NOMO-1 treated with dmso at 0.1 percent for 144 hours (cell line): ENCODE data around the gene VAMP1.
"Not testable (repeated sequence)": the region's sequence is repeated elsewhere in the genome, so short reads cannot be mapped to it uniquely, and the experiment has no call there.

Source experiments
- DNase-seq: peaks from one replicate; lab custom pipeline; 2025; ENCODE audit not compliant: unreplicated experiment; lab: John Stamatoyannopoulos, UW

VAMP1 gene

DNA sequence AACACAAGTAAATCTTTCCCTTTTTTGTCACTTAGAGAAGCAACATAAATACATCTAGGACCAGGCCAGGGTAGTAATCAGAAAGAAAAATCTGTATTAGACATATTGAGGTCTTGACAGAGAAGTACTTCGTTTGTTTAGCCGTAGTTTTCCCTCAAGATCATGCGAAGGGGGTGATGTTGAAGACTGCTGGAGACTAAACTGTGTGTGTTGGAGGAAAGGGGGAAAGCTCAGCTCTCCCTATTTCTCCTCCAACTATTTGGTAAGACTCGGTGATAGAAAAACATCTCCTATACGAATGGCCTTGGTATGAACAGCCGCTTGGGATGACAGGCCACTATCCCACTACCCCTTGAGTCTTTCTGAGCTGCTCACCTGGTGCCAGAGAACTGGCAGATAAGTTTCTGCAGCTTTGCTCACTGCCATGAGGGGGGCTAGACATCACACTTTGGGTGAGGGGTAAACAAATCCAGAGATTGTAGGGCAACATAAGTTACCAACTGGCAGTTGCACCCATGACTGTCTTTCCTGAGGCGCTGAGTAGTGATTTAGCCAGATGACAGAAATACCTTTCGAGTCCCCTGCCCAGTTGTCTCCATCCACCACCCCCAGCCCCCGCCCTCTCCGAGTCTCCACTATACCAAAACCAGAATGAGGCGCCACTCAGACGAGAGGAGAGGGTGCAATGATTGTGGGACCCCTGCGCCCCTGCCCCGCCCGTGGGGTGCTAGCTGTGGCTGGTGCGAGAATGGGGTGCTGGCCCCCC lies 685 bp downstream of the VAMP1 start:
- DNase-seq, result no peak

DNA sequence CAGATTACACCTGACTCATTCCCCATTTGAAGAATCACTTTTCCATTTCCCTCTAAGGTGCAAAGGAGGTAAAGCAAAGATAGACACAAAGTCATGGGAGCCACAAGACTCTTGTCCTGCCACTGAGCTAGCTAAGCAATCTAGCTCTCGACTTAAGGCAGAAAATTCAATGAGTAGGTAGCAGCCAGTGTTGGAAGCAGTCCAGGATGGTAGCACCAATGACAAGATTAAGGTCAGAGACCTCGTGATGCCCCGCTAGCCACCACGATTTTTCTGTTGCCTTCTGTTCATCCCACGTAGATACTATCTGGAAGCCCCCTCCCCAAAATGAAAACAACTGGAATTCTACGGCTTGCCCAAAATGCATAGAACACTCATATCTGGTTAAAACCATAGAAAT lies 1.4 kb downstream of the VAMP1 start:
- DNase-seq, result no peak

DNA sequence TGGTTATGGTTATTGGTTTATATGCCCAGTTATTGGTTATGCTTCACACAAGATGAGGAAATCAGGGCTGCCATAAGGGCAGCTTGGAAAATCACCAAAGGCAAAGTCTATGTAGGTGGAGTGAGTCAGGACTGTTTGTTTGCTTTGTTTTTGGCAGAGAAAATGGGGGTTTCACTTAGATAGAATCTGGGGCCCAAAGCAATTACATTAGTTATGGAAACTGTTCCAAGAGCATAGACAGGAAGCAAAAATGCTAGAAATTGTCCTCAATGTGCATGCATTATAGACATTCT lies 2.2 kb downstream of the VAMP1 start:
- no peak for DNase-seq

DNA sequence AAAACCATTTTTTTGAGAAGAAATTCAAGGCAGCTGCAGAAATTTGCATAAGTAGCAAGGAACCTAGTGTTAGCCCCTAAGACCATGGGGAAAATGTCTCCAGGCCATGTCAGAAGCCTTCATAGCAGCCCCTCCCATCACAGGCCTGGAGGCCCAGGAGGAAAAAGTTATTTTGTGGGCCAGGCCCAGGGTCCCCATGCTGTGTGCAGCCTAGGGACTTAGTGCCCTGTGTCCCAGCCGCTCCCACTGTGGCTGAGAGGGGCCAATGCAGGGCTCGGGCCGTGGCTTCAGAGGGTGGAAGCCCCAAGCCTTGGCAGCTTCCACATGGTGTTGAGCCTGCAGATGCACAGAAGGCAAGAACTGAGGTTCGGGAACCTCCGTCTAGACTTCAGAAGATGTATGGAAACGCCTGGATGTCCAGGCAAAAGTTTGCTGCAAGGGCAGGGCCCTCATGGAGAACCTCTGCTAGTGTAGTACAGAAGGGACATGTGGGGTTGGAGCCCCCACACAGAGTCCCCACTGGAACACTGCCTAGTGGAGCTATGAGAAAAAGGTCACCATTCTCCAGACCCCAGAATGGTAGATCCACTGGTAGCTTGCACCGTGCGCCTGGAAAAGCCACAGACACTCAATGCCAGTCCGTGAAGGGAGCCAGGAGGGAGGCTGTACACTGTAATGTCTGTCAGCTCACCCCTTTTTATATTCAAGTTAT lies 2.8 kb downstream of the VAMP1 start:
- not testable (repeated sequence) for DNase-seq

DNA sequence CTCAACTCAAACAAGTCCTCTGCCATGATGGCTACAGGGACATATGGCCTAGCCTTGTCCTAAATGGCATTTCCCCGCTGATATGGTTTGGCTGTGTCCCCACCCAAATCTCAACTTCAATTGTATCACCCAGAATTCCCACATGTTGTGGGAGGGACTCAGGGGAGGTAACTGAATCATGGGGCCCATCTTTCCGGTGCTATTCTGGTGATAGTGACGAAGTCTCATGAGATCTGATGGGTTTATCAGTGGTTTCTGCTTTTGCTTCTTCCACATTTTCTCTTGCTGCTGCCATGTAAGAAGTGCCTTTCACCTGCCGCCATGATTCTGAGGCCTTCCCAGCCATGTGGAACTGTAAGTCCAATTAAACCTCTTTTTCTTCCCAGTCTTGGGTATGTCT lies 3.7 kb downstream of the VAMP1 start:
- not testable (repeated sequence) for DNase-seq

DNA sequence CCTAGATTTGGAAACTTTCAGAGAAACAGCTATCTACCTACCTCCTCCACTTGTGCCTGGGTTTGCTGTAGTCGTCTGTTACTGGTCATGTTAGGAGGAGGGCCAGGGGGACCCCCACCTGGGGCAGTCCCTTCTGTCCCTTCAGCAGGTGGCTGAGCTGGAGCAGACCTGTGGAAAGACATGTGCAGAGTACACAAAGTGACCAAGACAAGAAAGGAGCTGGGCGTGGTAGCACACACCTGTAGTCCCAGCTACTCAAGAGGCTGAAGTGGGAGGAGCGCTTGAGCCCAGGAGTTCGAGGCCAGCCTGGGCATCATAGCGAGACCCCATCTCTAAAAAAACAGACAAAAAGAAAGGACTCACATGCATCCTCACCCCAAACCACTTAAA lies 4.3 kb downstream of the VAMP1 start:
- DNase-seq, result no peak

DNA sequence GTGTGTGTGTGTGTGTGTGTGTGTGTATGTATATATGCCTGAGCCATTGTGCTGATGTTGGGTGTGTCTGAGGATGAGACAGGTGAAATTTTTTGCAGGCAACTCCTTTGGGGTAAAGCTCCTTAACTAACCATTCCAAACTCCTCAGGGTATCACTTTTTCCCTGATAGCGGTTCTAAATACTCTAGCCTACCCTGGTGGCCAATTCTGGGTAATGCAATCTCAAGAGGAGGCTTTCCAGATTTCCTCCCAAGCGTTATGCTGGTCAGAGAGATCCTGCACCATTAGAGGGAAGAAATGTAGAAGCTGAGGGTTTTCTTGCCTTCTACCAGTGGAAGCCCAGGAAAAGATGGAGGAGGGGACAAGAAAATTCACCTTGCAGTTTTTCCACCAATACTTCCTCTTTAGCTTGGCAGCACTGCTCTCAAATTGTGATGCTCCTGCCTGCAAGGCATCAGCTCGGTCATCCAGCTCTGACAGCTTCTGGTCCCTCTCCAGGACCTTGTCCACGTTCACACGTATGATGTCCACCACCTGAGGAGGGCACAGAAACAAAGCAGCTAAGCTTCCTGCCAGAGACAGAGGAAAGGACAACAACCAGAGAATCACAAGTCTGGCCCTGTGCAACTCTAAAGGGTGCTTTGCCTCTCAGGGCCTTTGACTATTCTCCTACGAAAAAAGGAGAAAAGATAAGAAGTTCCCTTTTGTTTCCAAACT lies 4.9 kb downstream of the VAMP1 start:
- no peak for DNase-seq

DNA sequence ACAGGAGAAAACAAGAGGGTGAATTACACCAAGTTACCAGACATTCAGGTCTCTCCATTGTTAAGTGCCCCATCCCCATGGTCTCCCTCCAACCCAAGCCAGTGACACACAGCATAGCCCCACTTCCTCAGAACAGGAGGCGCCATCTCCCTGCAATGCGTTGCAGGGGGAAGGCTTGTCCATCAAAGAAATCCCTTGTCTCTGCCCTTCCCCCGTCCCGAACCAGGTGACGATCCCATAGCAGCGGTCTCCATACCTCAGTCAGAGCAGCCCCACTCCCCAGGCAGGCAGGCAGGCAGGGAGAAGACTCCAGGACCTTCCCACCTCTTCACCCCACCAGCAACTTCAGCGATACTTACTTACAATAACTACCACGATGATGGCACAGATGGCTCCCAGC lies 5.9 kb downstream of the VAMP1 start:
- DNase-seq, result no peak

DNA sequence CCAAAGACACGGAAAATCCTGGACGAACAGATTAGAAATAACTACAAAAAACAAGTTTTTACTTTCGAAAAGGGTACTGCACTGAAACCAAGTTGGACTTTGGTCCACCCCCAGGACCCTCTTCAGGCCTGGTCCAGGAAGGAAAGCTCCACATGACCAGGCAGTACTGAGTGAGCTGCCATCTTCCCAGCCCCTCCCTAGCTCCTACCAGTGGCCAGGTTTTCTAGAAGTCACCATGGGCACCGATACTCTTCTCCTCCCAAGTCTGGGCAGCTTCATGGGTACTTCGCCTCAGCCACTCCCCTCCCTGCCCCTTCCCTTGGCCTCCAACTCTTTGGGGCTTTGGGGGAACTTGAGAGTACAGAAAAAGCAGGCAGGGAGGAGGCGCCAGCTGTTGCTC lies 6.6 kb downstream of the VAMP1 start:
- no peak for DNase-seq

DNA sequence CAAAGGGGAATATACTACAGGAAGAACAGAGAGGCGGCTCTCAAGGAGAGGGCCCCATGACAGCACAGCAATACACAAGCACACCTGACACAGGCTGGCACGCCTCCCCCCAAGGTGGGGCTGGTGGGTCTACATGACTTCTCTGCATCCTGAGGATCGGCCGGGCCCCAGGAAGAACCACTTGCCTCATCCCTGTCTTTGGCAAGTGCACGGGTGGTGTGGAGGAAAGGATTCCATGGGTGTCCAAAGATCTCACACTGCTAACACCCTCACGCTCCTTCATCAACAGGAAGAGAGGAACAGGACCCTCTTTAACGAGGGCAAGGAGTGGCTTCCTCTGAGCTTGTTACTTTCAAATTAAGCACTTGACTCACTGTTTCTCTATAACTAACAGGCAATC lies 7.3 kb downstream of the VAMP1 start:
- no peak for DNase-seq

DNA sequence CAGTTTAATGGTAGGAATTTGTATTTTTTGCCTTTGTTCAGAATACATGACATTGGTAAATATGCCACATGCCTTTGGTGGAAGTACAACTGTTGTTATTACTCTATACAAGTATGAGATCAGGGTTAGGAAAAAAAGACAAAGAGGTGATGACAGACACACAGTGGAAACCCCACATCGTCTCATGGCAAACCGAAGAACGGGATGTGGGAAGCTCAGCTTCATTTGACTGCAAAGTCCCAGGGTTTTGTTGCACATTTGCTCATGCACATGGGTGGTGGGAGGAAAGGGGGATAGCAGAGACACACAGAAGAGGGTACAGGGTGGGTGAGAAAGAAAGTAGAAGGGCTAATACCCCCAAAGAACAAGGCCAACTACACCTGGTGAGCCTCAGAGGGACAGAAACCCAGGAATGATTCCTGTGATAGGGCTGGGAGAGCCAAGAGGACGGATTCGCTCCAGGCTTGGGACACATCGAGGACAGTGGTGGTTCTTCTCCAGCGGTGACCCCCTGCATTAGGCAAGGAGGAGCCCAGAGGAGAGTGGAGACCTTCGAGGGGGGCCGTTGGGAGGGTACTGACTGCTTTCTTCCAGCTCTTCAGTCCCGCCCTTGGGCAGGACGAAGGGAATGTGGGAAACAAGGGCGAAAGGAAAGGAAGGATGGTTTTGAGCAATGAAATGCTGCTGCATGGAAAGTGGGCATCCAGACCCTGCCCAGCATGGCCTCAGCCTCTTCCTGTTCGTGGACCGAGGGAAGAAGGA lies 8.1 kb downstream of the VAMP1 start:
- DNase-seq, result no peak

DNA sequence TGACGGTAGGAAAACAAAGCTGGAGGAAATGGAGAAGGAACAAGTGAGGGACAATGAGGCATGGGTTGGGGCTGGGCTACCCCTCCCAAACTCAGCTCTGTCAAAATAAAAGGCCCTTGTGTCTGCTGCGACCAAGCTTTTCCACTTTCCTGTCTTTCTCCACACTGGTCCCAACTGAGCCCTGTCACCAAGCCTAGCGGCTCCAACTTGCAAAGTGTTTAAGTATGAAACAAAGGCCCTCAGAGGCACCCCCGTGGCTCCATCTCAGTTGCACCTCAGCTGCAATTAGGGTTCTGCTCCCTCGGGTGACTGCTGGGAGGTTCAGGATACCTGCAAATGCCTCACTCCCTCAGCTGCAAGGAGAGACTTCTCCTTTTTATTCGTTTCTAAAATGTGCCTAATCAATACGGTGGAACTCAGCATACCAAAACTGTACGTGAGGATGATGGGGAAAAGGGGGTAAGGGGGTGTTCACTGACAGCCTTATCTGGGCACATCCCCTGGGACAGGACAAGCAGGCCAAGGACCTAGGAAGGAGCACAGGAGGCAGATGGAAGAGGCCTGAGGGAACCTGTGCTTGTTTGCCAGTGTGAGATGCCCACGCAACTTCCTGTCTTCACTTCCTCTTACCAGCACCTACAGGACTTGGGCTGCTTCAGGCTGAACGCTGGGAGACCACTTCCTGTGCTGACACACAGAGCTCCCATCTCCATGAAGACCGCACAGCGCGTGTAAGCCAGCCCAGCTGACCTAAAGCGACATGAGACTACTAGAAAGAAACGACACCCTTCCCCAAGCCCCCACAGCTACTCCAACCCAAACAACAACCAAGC lies 8.9 kb downstream of the VAMP1 start:
- DNase-seq, result peak; percentile 93

DNA sequence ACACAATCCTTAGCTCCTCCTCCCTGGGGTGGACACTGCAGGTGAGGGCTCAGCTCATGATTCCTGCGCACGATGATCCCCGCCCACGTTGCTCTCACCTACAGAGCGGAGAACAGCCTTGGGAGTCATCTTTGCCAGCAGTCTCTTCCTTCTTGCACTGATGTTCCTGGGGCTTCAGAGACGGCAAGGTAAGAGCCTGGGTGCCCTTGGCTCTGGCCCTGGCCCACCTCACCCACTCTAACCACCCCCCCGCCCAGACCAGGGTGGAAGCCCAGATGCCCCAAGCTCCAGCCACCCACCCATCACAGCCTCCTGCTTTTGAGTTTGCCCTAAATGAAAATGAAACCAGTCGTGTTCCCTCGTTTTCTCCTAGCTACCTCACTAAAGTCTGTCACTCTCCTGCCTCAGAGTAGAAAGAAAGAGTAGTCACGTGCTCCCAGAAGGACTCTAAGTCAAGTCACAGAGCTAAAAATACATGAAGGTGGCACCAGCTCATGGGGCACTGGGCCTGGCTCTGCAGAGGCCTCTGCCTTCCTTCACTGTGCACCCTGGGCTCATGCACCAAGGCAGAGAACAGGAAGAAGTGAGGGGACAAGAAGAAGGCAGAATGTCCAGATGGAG lies 9.6 kb downstream of the VAMP1 start:
- no peak for DNase-seq

DNA sequence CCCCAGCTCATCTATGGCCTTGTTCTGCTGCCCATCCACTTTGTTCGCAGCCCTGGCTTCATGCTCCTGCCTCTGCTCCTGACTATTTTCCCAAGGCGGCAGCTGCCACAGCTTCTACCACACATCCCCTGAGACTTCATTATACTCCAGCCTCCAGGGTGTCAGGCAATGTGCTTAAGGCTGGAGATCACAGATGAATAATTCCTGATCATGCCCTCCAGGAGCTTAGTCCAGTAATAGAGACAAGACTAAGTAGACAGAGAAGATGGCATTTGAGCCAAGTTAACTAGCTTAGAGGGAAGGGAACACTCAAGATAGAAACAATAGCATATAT lies 11.5 kb downstream of the VAMP1 start:
- DNase-seq, result no peak

DNA sequence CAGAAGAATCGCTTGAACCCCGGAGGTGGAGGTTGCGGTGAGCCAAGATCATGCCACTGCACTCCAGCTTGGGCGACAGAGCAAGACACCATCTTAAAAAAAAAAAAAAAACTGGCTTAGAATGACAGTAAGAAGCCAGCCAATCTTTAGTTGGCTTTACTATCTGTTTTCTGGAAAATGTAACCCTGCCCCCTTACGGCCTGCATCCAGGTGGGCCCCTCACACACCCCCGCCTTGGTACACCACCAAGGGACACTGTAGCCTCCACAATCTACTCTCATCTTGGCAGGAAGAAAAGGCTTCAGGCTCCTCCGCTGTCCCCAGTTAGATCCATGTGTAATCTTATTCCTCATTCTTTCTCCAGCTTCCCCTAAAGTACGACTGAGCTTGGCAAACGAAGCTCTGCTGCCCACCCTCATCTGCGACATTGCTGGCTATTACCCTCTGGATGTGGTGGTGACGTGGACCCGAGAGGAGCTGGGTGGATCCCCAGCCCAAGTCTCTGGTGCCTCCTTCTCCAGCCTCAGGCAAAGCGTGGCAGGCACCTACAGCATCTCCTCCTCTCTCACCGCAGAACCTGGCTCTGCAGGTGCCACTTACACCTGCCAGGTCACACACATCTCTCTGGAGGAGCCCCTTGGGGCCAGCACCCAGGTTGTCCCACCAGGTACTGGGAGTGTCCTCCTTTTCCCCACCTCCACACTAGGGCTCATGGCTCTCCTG lies 12.0 kb downstream of the VAMP1 start:
- no peak for DNase-seq

DNA sequence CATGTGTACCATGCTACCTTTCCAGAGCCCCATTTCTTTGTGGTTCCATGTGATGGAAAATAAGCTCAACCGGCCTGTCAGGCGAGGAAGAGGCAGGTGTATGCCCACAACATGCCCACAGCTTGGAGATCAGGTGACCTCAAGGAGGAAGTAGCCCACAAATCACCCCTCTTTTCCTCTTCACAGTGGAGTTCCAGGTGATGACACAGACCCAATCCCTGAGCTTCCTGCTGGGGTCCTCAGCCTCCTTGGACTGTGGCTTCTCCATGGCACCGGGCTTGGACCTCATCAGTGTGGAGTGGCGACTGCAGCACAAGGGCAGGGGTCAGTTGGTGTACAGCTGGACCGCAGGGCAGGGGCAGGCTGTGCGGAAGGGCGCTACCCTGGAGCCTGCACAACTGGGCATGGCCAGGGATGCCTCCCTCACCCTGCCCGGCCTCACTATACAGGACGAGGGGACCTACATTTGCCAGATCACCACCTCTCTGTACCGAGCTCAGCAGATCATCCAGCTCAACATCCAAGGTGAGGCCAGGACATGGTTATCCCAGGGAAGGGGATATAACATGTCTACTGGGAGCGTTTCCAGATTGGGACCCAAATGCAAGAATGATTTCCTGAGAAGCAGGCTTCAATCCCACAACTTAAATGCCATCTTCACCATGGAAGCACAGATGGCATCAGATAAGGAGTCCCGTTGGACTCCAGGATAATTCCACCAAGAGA lies 13.1 kb downstream of the VAMP1 start:
- no peak for DNase-seq

DNA sequence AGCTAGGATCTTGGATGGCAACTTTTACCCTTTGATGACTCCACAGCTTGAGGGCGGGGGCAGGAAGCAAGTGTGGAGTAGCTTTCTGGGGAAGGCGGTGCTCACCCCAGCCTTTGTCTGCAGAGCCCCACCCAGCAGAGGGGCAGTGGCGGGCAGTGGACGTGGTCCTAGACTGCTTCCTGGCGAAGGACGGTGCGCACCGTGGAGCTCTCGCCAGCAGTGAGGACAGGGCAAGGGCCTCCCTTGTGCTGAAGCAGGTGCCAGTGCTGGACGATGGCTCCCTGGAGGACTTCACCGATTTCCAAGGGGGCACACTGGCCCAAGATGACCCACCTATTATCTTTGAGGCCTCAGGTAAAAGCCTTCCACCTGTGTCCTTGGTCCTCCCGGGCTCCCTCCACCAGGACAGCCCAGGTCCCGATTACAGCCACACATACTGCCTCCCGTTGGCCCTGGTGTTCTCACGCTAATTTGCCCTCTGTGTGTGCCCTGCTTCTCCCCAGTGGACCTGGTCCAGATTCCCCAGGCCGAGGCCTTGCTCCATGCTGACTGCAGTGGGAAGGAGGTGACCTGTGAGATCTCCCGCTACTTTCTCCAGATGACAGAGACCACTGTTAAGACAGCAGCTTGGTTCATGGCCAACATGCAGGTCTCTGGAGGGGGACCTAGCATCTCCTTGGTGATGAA lies 17.4 kb downstream of the VAMP1 start:
- DNase-seq, result no peak

DNA sequence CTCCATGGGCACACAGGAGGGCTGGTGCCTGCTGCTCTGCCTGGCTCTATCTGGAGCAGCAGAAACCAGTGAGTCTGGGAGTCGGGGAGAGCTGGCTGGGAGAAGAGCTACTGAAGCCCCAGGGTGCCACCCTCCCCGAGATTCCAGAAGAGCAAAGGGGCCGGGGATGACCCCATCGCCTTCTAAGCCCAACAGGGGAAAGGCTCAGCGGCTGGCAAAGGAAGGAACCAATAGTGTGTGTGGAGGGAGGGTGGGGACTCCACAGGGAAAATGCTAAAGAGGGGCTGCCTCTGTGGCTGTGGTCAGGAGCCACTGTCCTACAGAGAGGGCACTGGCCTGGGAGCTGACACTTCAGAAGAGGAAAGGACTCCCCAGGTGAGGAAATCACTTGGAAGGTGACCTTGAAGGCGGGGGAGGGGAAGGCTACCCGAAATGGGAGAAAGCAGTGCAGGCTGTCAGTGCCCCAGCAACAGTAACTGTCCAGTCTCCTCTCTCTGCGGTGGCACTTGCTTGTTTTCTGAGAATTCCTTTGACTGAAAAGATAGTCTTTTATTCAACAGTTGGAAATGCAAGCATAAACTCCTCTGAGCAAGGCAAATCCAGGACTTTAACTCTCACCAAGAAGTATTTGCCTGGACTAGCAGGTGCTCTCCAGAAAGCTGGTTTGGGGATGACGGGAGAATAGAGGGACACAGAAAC lies 18.1 kb downstream of the VAMP1 start:
- no peak for DNase-seq
